Lower leg skin (tissue), 3 donors: ENCODE measurements around the gene CREB5.

Source experiments
- CTCF ChIP-seq, 3 donors: fragments of 450-650 bp; IDR thresholded peaks; one replicate each; pipeline ENCODE4 v1.5.1; 2016; ENCODE audit warnings: antibody characterized with exemption in 3 of 3, mild to moderate bottlenecking in 3 of 3, moderate library complexity in 2 of 3
- POLR2A ChIP-seq, 2 donors: fragments of 450-650 bp; IDR thresholded peaks; one replicate each; pipeline ENCODE4 v1.6.1; 2016 to 2017; ENCODE audit warnings: antibody characterized with exemption in 2 of 2, mild to moderate bottlenecking in 1 of 2, moderate library complexity in 1 of 2

- no peak for TF ChIP-seq CTCF (IDR thresholded peaks at IDR 0.05)
- no peak for TF ChIP-seq POLR2A (IDR thresholded peaks at IDR 0.05)
These were observed 187.1 kb downstream of the CREB5 start for GRCh38 chr7:28599411-28599810.
